ENCODE data around the gene CEP112.
A peak's percentile ranks its signal among the peaks of the same experiment; 100 is the strongest.
"Not testable (repeated sequence)": the region's sequence is repeated elsewhere in the genome, so short reads cannot be mapped to it uniquely, and the experiment has no call there.

CEP112 gene

GRCh38 chr17:65756760-65757159 lies 435.2 kb downstream of the CEP112 start:
- DNase-seq = no peak

- DNase-seq = no peak
These were observed 436.1 kb downstream of the CEP112 start for GRCh38 chr17:65755799-65756198.

- no peak for DNase-seq
These were observed 437.3 kb downstream of the CEP112 start for GRCh38 chr17:65754630-65755029.

GRCh38 chr17:65754081-65754480 lies 437.9 kb downstream of the CEP112 start:
- no peak for DNase-seq

- no peak for DNase-seq
These were observed 438.6 kb downstream of the CEP112 start for GRCh38 chr17:65753348-65753747.

- DNase-seq = no peak
These were observed 440.7 kb downstream of the CEP112 start for GRCh38 chr17:65751263-65751662.

GRCh38 chr17:65750631-65751115 lies 441.3 kb downstream of the CEP112 start:
- peak; percentile 75 for DNase-seq

GRCh38 chr17:65750166-65750565 lies 441.8 kb downstream of the CEP112 start:
- no peak for DNase-seq

- DNase-seq = no peak
These were observed 442.5 kb downstream of the CEP112 start for GRCh38 chr17:65749479-65749878.

GRCh38 chr17:65745241-65745640 lies 446.7 kb downstream of the CEP112 start:
- no peak for DNase-seq

GRCh38 chr17:65743308-65743655 lies 448.7 kb downstream of the CEP112 start:
- DNase-seq = no peak

GRCh38 chr17:65742403-65743307 lies 449.3 kb downstream of the CEP112 start:
- no peak for DNase-seq

GRCh38 chr17:65741710-65742109 lies 450.2 kb downstream of the CEP112 start:
- DNase-seq = no peak

- no peak for DNase-seq
These were observed 452.9 kb downstream of the CEP112 start for GRCh38 chr17:65739034-65739433.

- no peak for DNase-seq
These were observed 454.5 kb downstream of the CEP112 start for GRCh38 chr17:65737451-65737850.

GRCh38 chr17:65733314-65733713 lies 458.6 kb downstream of the CEP112 start:
- DNase-seq = no peak

GRCh38 chr17:65732667-65733066 lies 459.3 kb downstream of the CEP112 start:
- not testable (repeated sequence) for DNase-seq

- DNase-seq = no peak
These were observed 461.2 kb downstream of the CEP112 start for GRCh38 chr17:65730711-65731169.

GRCh38 chr17:65729207-65729606 lies 462.7 kb downstream of the CEP112 start:
- no peak for DNase-seq

GRCh38 chr17:65727832-65728231 lies 464.1 kb downstream of the CEP112 start:
- no peak for DNase-seq

GRCh38 chr17:65727246-65727645 lies 464.7 kb downstream of the CEP112 start:
- DNase-seq = no peak

- DNase-seq = no peak
These were observed 468.3 kb downstream of the CEP112 start for GRCh38 chr17:65723431-65724151.

GRCh38 chr17:65718601-65719000 lies 473.3 kb downstream of the CEP112 start:
- DNase-seq = no peak
